H4 (cell line): ENCODE results near the gene CFAP119. TPM values are rescaled to one million over a fixed set of nuclear protein-coding genes. Genes with fewer than 3 reads are reported as not detected.

Experiments
- DNase-seq: peaks from one replicate; pipeline ENCODE4 v3.0.0-alpha.2; 2015; ENCODE audit warnings: low spot score
- total RNA-seq: library from RNA; depleted of rRNA; stranded (reverse); fragments of >200 nt; shearing (Covaris generic); gene quantifications from 2 replicates; pipeline ENCODE4 v1.2.3, GENCODE V29; 2014

CFAP119 gene
- total RNA-seq, 1 experiment from 2014 or later, result 1.9 TPM

- DNase-seq, result no peak
These were observed 1.3 kb upstream of the CFAP119 start for GRCh38 chr16:30762991-30763725.

GRCh38 chr16:30761427-30761927 is 385 bp downstream of the CFAP119 start:
- no peak for DNase-seq

GRCh38 chr16:30760577-30761426 is 1.1 kb downstream of the CFAP119 start:
- DNase-seq, result no peak

GRCh38 chr16:30760001-30760559 is 1.8 kb downstream of the CFAP119 start:
- DNase-seq, result no peak

- DNase-seq, result no peak
These were observed 2.8 kb downstream of the CFAP119 start for GRCh38 chr16:30758988-30759491.

GRCh38 chr16:30757316-30757715 is 4.5 kb downstream of the CFAP119 start:
- no peak for DNase-seq

GRCh38 chr16:30756781-30757100 is 5.1 kb downstream of the CFAP119 start:
- DNase-seq, result no peak

- DNase-seq, result no peak
These were observed 5.7 kb downstream of the CFAP119 start for GRCh38 chr16:30755955-30756780.

- no peak for DNase-seq
These were observed 8.3 kb downstream of the CFAP119 start for GRCh38 chr16:30753596-30753995.

GRCh38 chr16:30750876-30751465 is 10.9 kb downstream of the CFAP119 start:
- no peak for DNase-seq

GRCh38 chr16:30750201-30750600 is 11.7 kb downstream of the CFAP119 start:
- no peak for DNase-seq

- DNase-seq, result no peak
These were observed 13.0 kb downstream of the CFAP119 start for GRCh38 chr16:30748634-30749445.

- DNase-seq, result peak; percentile 99
These were observed 13.8 kb downstream of the CFAP119 start, which contains the start of gene PHKG2 for GRCh38 chr16:30747799-30748633. TSS of gene PHKG2 (plus strand) at chr16:30748425. CDS start at chr16:30748821, 396 bp downstream.

- no peak for DNase-seq
These were observed 14.5 kb downstream of the CFAP119 start for GRCh38 chr16:30747331-30747730.

GRCh38 chr16:30746638-30747175 is 15.2 kb downstream of the CFAP119 start:
- no peak for DNase-seq

- no peak for DNase-seq
These were observed 16.8 kb downstream of the CFAP119 start for GRCh38 chr16:30745082-30745481.

- no peak for DNase-seq
These were observed 17.7 kb downstream of the CFAP119 start for GRCh38 chr16:30744183-30744582.

GRCh38 chr16:30743716-30744115 is 18.1 kb downstream of the CFAP119 start:
- no peak for DNase-seq

- DNase-seq, result peak; percentile 37
These were observed 20.4 kb downstream of the CFAP119 start for GRCh38 chr16:30741461-30741914.
